Prostate gland (tissue), 2 donors: ENCODE data around the gene TTBK1.

Experiments
- CTCF ChIP-seq, 4 experiments: fragments of 200-600 bp in 2 of 4; fragments of 450-650 bp in 2 of 4; sonication (generic) in 2 of 4; IDR thresholded peaks; 1 replicate in 3 of 4; 2 replicates in 1 of 4; pipeline ENCODE4 v1.5.1; 2016 to 2019; ENCODE audit warnings: antibody characterized with exemption in 4 of 4, mild to moderate bottlenecking in 2 of 4, moderate library complexity in 2 of 4
- POLR2A ChIP-seq: fragments of 450-650 bp; IDR thresholded peaks from one replicate; pipeline ENCODE4 v1.6.1; 2016; ENCODE audit warnings: antibody characterized with exemption, mild to moderate bottlenecking

DNA sequence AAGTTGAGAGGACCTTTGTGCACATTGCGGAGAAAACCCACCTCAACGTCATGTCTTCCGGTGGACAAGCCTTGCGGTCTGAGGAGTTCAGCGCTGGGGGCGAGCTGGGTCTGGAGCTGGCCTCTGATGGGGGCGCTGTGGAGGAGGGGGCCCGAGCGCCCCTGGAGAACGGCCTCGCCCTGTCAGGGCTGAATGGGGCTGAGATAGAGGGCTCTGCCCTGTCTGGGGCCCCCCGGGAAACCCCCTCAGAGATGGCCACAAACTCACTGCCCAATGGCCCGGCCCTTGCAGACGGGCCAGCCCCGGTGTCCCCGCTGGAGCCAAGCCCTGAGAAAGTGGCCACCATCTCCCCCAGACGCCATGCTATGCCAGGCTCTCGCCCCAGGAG is 40.2 kb downstream of the TTBK1 start:
- TF ChIP-seq CTCF (IDR thresholded peaks at IDR 0.05) = no peak
- TF ChIP-seq POLR2A = no peak
